Esophagus muscularis mucosa (tissue), 4 donors: ENCODE measurements around the gene CYSRT1.

Source experiments
- CTCF ChIP-seq, 3 experiments: fragments of 200-600 bp in 2 of 3; fragments of 450-650 bp in 1 of 3; sonication (generic) in 2 of 3; IDR thresholded peaks; one replicate each; pipeline ENCODE4 v1.5.1; 2017 to 2019; ENCODE audit warnings: antibody characterized with exemption in 3 of 3, mild to moderate bottlenecking in 2 of 3, moderate library complexity in 1 of 3
- EP300 ChIP-seq: sonication (generic); formaldehyde crosslinking; IDR thresholded peaks from one replicate; pipeline ENCODE4 v1.6.1; 2017; ENCODE audit warnings: antibody characterized with exemption
- POLR2A ChIP-seq: fragments of 450-650 bp; IDR thresholded peaks from one replicate; pipeline ENCODE4 v1.6.1; 2017; ENCODE audit warnings: antibody characterized with exemption, moderate library complexity, mild to moderate bottlenecking, low read depth

GRCh38 chr9:137234758-137235423, 9.9 kb downstream of the CYSRT1 start:
- no peak for TF ChIP-seq CTCF (IDR thresholded peaks at IDR 0.05)
- no peak for TF ChIP-seq EP300
- no peak for TF ChIP-seq POLR2A
